CD4-positive, alpha-beta T cell (primary cell): ENCODE data around the gene TCHP. TPM values are rescaled to one million over a fixed set of nuclear protein-coding genes. Genes with fewer than 3 reads are reported as not detected.
A peak's percentile ranks its signal among the peaks of the same experiment; 100 is the strongest.
"Not testable (repeated sequence)": the region's sequence is repeated elsewhere in the genome, so short reads cannot be mapped to it uniquely, and the experiment has no call there.

Experiments used
- ATAC-seq: fragments of 200-7000 bp; cut with Tn5 transposase; one replicate; pipeline ENCODE4 v1.10.0; 2022; ENCODE audit warnings: mild to moderate bottlenecking; ENCODE audit not compliant: poor library complexity
- CTCF ChIA-PET: fragments of 350-600 bp; sonication (Branson Sonifier 250); formaldehyde crosslinking; loops from one replicate; lab custom pipeline; 2021; ENCODE audit warnings: antibody characterized with exemption, inconsistent platforms; lab: Charles Lee
- POLR2A ChIA-PET: fragments of 350-600 bp; sonication (Branson Sonifier 250); formaldehyde crosslinking; loops from one replicate; lab custom pipeline; 2021; ENCODE audit warnings: antibody characterized with exemption, inconsistent platforms; lab: Charles Lee
- DNase-seq, 14 experiments: peaks; one replicate each; pipeline ENCODE4 v3.0.0-alpha.2; 2013 to 2020; ENCODE audit warnings: mixed read lengths in 2 of 14
- H3K27ac ChIP-seq, 2 donors: one replicate each; pipeline versions ENCODE4 v1.5.1 to v1.7.0; 2013; ENCODE audit warnings: low read length in 2 of 2, low read depth in 1 of 2, mild to moderate bottlenecking in 1 of 2
- H3K27me3 ChIP-seq, 2 experiments: 1 replicate in 1 of 2; 2 replicates in 1 of 2; pipeline versions ENCODE4 v1.6.1 to v1.7.0; 2013; ENCODE audit warnings: low read length in 2 of 2, control low read depth in 1 of 2, mild to moderate bottlenecking in 1 of 2, moderate library complexity in 1 of 2; ENCODE audit not compliant: insufficient read depth in 2 of 2, control insufficient read depth in 1 of 2
- H3K36me3 ChIP-seq: one replicate; pipeline ENCODE4 v1.6.1; 2013; ENCODE audit warnings: low read length, control low read depth; ENCODE audit not compliant: insufficient read depth
- H3K4me1 ChIP-seq: one replicate; pipeline ENCODE4 v1.6.1; 2013; ENCODE audit warnings: low read length, control low read depth; ENCODE audit not compliant: insufficient read depth
- H3K4me3 ChIP-seq: one replicate; pipeline ENCODE4 v1.5.1; 2013; ENCODE audit warnings: mild to moderate bottlenecking, low read length, moderate library complexity
- H3K9me3 ChIP-seq, 2 experiments: 1 replicate in 1 of 2; 2 replicates in 1 of 2; pipeline versions ENCODE4 v1.6.1 to v1.7.0; 2013; ENCODE audit warnings: low read length in 2 of 2, mild to moderate bottlenecking in 2 of 2, control low read depth in 1 of 2, moderate library complexity in 1 of 2; ENCODE audit not compliant: control insufficient read depth in 1 of 2, insufficient read depth in 1 of 2
- H3K27ac Mint-ChIP-seq: one replicate; pipeline ENCODE4 v1.8.0; 2020; ENCODE audit warnings: mixed read lengths
- H3K27me3 Mint-ChIP-seq: one replicate; pipeline ENCODE4 v1.8.0; 2021; ENCODE audit warnings: mixed read lengths
- H3K36me3 Mint-ChIP-seq: one replicate; pipeline ENCODE4 v1.8.0; 2021; ENCODE audit warnings: low read depth, mixed read lengths
- H3K4me1 Mint-ChIP-seq: one replicate; pipeline ENCODE4 v1.8.0; 2021; ENCODE audit warnings: low read depth, mixed read lengths
- H3K4me3 Mint-ChIP-seq: one replicate; pipeline ENCODE4 v1.8.0; 2020; ENCODE audit warnings: mild to moderate bottlenecking, mixed read lengths
- H3K9me3 Mint-ChIP-seq: one replicate; pipeline ENCODE4 v1.8.0; 2020; ENCODE audit warnings: mixed read lengths
- intact Hi-C, 2 experiments: fragments of 100-400 bp; cut with DNase I in 1 of 2; cut with micrococcal nuclease in 1 of 2; formaldehyde crosslinking; loops; one replicate each; pipeline versions ENCODE4 v1.15.1 to v1.9.0; 2023 to 2025; cut with DNase I, micrococcal nuclease
- total RNA-seq, 174 experiments: library from RNA in 2 of 174; stranded (reverse) in 2 of 174; gene quantifications; one replicate each; pipeline ENCODE4 v1.2.3 and lab custom pipeline; 2021 to 2026
- TF ChIP-seq, protein P1 (sequence below): fragments of 200-600 bp; IDR thresholded peaks from one replicate; pipeline ENCODE4 v1.8.0; 2022; ENCODE audit warnings: antibody characterized with exemption, mild to moderate bottlenecking

TCHP gene
- total RNA-seq, 2 experiments from 2014 or later = 13.2 to 13.6 TPM

DNA sequence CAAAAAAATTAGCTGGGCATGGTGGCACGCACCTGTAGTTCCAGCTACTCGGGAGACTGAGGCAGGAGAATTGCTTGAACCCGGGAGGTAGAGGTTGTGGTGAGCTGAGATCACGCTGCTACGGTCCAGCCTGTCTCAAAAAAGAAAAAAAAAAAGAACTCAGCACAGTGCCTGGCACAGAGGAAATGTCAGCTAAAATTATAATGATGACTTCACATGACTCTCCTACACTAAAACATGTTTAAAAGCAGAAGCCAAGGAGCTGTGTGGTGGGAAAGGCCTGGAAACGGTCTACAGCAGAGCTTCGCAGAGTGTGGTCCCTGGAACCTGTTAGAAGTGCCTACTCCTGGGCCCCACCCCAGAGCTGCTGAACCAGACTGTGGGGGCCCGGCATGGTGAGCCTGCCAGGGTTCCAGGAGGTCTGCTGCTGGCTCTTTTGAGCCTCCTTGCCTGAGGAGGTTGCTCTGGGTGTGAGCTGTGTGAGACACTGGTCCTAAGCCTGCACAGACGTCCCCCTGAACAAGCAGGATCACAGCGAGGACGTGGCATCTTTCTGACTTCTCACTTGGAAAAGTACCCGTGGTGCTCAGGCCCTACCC lies 28.1 kb downstream of the TCHP start:
- H3K27me3 ChIP-seq = no peaks in the 10 kb centered on the region
- Mint-ChIP-seq H3K4me3 (no peak overlapping the region), H3K4me1 (no peaks in the 10 kb centered on the region), H3K27ac (no peak overlapping the region), H3K27me3 (no peaks in the 10 kb centered on the region), H3K9me3 (no peaks in the 10 kb centered on the region), H3K36me3 (peaks cover 49% of the 10 kb centered on the region)
- TF ChIP-seq, protein P1, sequence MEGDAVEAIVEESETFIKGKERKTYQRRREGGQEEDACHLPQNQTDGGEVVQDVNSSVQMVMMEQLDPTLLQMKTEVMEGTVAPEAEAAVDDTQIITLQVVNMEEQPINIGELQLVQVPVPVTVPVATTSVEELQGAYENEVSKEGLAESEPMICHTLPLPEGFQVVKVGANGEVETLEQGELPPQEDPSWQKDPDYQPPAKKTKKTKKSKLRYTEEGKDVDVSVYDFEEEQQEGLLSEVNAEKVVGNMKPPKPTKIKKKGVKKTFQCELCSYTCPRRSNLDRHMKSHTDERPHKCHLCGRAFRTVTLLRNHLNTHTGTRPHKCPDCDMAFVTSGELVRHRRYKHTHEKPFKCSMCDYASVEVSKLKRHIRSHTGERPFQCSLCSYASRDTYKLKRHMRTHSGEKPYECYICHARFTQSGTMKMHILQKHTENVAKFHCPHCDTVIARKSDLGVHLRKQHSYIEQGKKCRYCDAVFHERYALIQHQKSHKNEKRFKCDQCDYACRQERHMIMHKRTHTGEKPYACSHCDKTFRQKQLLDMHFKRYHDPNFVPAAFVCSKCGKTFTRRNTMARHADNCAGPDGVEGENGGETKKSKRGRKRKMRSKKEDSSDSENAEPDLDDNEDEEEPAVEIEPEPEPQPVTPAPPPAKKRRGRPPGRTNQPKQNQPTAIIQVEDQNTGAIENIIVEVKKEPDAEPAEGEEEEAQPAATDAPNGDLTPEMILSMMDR = no peak
- intact Hi-C loops = loop anchor here in 1 of 2 experiments (2.0 kb wide), 1 partner anchor 75 kb away; no protein-coding TSS in a partner anchor
- ChIA-PET POLR2A (no interaction called here), CTCF (interaction anchor here (0.7 to 1.2 kb wide), 2 partner anchors 28 to 75 kb away, joined by 3 to 5 read pairs; no protein-coding TSS in a partner anchor)
- ATAC-seq (no peak), DNase-seq (no peak)
- no peak overlapping the region for H3K27ac ChIP-seq
- no peaks in the 10 kb centered on the region for H3K9me3 ChIP-seq
- peaks cover 40% of the 10 kb centered on the region for H3K36me3 ChIP-seq
- H3K4me1 ChIP-seq = no peaks in the 10 kb centered on the region
- no peak overlapping the region for H3K4me3 ChIP-seq

- peaks cover 50% of the 10 kb centered on the region for H3K36me3 ChIP-seq
- H3K27me3 Mint-ChIP-seq, H3K9me3 ChIP-seq, H3K4me3 Mint-ChIP-seq, CTCF ChIA-PET, H3K27me3 ChIP-seq, H3K4me3 ChIP-seq, H3K4me1 ChIP-seq, H3K4me1 Mint-ChIP-seq, H3K27ac Mint-ChIP-seq, ATAC-seq, POLR2A ChIA-PET, DNase-seq, H3K27ac ChIP-seq, H3K9me3 Mint-ChIP-seq: not testable (repeated sequence)
- intact Hi-C loops = loop anchor here in 1 of 2 experiments (2.0 kb wide), 1 partner anchor 77 kb away; no protein-coding TSS in a partner anchor
- peaks cover 58% of the 10 kb centered on the region for H3K36me3 Mint-ChIP-seq
Observed at GRCh38 chr12:109929326-109929725, 29.3 kb downstream of the TCHP start.

GRCh38 chr12:109930028-109930800 lies 30.1 kb downstream of the TCHP start:
- Histone ChIP-seq H3K4me1 (no peaks in the 10 kb centered on the region), H3K9me3 (no peaks in the 10 kb centered on the region), H3K27ac (no peak overlapping the region), H3K4me3 (no peak overlapping the region), H3K27me3 (no peaks in the 10 kb centered on the region), H3K36me3 (peaks cover 57% of the 10 kb centered on the region)
- ChIA-PET POLR2A (interaction anchor here (0.6 kb wide), 1 partner anchor 71 kb away, joined by 3 read pairs; no protein-coding TSS in a partner anchor), CTCF (no interaction called here)
- ATAC-seq (no peak), DNase-seq (no peak)
- H3K4me3 Mint-ChIP-seq = no peak overlapping the region
- TF ChIP-seq, protein P1 = no peak
- H3K27me3 Mint-ChIP-seq = no peaks in the 10 kb centered on the region
- no peaks in the 10 kb centered on the region for H3K4me1 Mint-ChIP-seq
- H3K9me3 Mint-ChIP-seq = no peaks in the 10 kb centered on the region
- intact Hi-C loops = loop anchor here in 1 of 2 experiments (5.0 kb wide), 1 partner anchor 82 kb away; no protein-coding TSS in a partner anchor
- H3K27ac Mint-ChIP-seq = peak overlapping the region; percentile 42
- peaks cover 62% of the 10 kb centered on the region for H3K36me3 Mint-ChIP-seq
